Head of caudate nucleus (tissue), 42 donors: ENCODE data around the gene ARRDC5.
"Not testable (repeated sequence)": the region's sequence is repeated elsewhere in the genome, so short reads cannot be mapped to it uniquely, and the experiment has no call there.

Source experiments
- DNase-seq, 42 donors: peaks; one replicate each; pipeline versions ENCODE4 v3.0.0 to v3.0.0-alpha.2; 2020 to 2021; ENCODE audit warnings: mixed read lengths in 7 of 42
- intact Hi-C: fragments of 100-400 bp; cut with DNase I; formaldehyde crosslinking; loops from one replicate; pipeline ENCODE4 v1.15.0; 2022

ARRDC5 gene

GRCh38 chr19:4845975-4846374 lies 56.7 kb downstream of the ARRDC5 start:
- intact Hi-C loops, DNase-seq: not testable (repeated sequence)

DNA sequence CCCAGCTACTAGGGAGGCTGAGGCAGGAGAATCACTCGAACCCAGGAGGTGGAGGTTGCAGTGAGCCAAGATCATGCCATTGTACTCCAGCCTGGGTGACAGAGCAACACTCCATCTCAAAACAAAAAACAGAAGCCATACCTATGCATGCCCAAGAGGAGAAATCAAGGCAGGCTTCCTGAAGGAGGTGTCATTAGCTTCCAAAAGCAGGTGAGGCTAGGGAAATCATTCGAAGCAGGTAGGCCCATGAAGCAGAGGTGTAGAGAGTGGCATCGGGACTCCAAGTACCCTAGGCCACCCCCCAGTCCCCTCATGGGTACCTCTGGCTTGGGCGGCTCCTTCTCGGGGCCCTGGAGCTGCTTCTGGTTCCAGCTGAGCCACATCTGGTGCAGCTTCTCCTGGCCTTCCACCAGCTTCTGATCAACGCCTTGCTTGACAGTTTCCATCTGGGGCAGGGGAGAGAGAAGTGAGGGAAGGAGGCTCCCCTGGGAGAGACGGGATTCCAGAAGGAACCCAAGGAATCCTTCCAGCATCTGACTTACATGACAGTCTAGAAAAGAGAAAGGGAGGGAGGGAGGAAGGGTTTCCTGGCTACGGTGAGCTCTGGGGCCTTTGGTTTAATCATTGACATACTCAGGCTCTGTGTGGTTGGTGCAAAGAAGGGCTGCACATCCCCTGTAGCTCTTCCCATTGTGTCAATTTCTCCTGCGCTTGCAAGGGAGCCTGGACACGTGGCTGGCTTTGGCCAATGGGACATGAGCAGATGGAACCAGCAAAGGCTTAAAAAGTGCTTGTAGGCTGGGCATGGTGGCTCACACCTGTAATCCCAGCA lies 58.1 kb downstream of the ARRDC5 start:
- intact Hi-C loops, result no loop called here
- DNase-seq, result no peak

DNA sequence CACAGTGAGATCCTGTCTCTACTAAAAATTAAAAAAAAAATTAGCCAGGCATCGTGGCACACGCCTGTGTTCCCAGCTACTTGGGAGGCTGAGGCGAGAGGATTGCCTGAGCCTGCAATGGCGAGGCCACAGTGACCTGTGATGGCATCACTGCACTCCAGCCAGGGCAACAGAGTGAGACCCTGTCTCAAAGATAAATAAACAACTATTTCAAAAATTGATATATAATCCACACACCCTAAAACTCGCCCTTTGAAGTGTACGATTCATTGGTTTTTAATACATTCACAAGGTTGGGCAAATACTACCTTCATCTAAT lies 59.1 kb downstream of the ARRDC5 start:
- intact Hi-C loops, result no loop called here
- DNase-seq, result no peak
